GM18868 (cell line): ENCODE data around the gene SCAMP4.

ENCODE experiments used
- ATAC-seq: cut with Tn5 transposase; IDR thresholded peaks from one replicate; pipeline ENCODE4 v1.9.1; 2021; ENCODE audit warnings: mild to moderate bottlenecking, moderate library complexity; ENCODE audit not compliant: unreplicated experiment

Gene SCAMP4

GRCh38 chr19:1955171-1956121 is 50.2 kb downstream of the SCAMP4 start:
- no peak for ATAC-seq

- no peak for ATAC-seq
Measured at GRCh38 chr19:1956122-1956494, 50.9 kb downstream of the SCAMP4 start.

GRCh38 chr19:1956868-1957492 is 51.8 kb downstream of the SCAMP4 start:
- no peak for ATAC-seq

- no peak for ATAC-seq
Measured at GRCh38 chr19:1957562-1958248, 52.5 kb downstream of the SCAMP4 start.

GRCh38 chr19:1959928-1960589 is 54.9 kb downstream of the SCAMP4 start:
- ATAC-seq, result no peak

GRCh38 chr19:1961000-1961883 is 56.0 kb downstream of the SCAMP4 start:
- no peak for ATAC-seq

GRCh38 chr19:1962674-1963073 is 57.5 kb downstream of the SCAMP4 start:
- ATAC-seq, result no peak

GRCh38 chr19:1967087-1967608 is 61.9 kb downstream of the SCAMP4 start:
- ATAC-seq, result no peak

- ATAC-seq, result no peak
Measured at GRCh38 chr19:1968279-1969175, 63.3 kb downstream of the SCAMP4 start.

- ATAC-seq, result no peak
Measured at GRCh38 chr19:1969176-1970002, 64.2 kb downstream of the SCAMP4 start.

- ATAC-seq, result no peak
Measured at GRCh38 chr19:1970003-1970805, 65.0 kb downstream of the SCAMP4 start.

- ATAC-seq, result no peak
Measured at GRCh38 chr19:1970806-1971502, 65.8 kb downstream of the SCAMP4 start.

GRCh38 chr19:1974381-1975161 is 69.4 kb downstream of the SCAMP4 start:
- ATAC-seq, result no peak

GRCh38 chr19:1975162-1975480 is 69.9 kb downstream of the SCAMP4 start:
- ATAC-seq, result no peak
